Sigmoid colon (tissue), 4 donors: ENCODE data around the gene RIMBP2.

Experiments
- CTCF ChIP-seq, 4 experiments: fragments of 450-650 bp in 3 of 4; fragments of 200-600 bp in 1 of 4; IDR thresholded peaks; one replicate each; pipeline ENCODE4 v1.5.1; 2016 to 2019; ENCODE audit warnings: antibody characterized with exemption in 4 of 4, mild to moderate bottlenecking in 3 of 4, moderate library complexity in 2 of 4
- POLR2AphosphoS5 ChIP-seq, 4 donors: sonication (generic); formaldehyde crosslinking; IDR thresholded peaks; one replicate each; pipeline ENCODE4 v1.6.1; 2017; ENCODE audit warnings: antibody characterized with exemption in 4 of 4

- TF ChIP-seq POLR2AphosphoS5 (IDR thresholded peaks at IDR 0.05): no peak
- no peak for TF ChIP-seq CTCF (IDR thresholded peaks at IDR 0.05)
These were observed 107.3 kb downstream of the RIMBP2 start for GRCh38 chr12:130608831-130609230.
